HG03095 (cell line): Measurements from ENCODE around the gene LUZP4.
A peak's percentile ranks its signal among the peaks of the same experiment; 100 is the strongest.
"Not testable (repeated sequence)": the region's sequence is repeated elsewhere in the genome, so short reads cannot be mapped to it uniquely, and the experiment has no call there.

Source experiments
- ATAC-seq: cut with Tn5 transposase; IDR thresholded peaks from one replicate; pipeline ENCODE4 v1.9.1; 2021; ENCODE audit warnings: moderate library complexity; ENCODE audit not compliant: unreplicated experiment

The LUZP4 gene

GRCh38 chrX:115289465-115289864 lies at the start of gene LUZP4:
Gene LUZP4 (plus strand): TSS chrX:115289715. CDS start chrX:115289760, 45 bp downstream.
- no peak for ATAC-seq

GRCh38 chrX:115251458-115252233 lies 37.9 kb upstream of the LUZP4 start:
- ATAC-seq = peak; percentile 54

GRCh38 chrX:115255003-115255402 lies 34.5 kb upstream of the LUZP4 start:
- no peak for ATAC-seq

- ATAC-seq = no peak
These were observed 31.8 kb upstream of the LUZP4 start for GRCh38 chrX:115257711-115258110.

- ATAC-seq = no peak
These were observed 30.2 kb upstream of the LUZP4 start for GRCh38 chrX:115259238-115259875.

- no peak for ATAC-seq
These were observed 29.2 kb upstream of the LUZP4 start for GRCh38 chrX:115260330-115260729.

GRCh38 chrX:115261148-115261547 lies 28.4 kb upstream of the LUZP4 start:
- no peak for ATAC-seq

GRCh38 chrX:115264009-115264408 lies 25.5 kb upstream of the LUZP4 start:
- no peak for ATAC-seq

- no peak for ATAC-seq
These were observed 23.2 kb upstream of the LUZP4 start for GRCh38 chrX:115266300-115266699.

GRCh38 chrX:115268421-115268820 lies 21.1 kb upstream of the LUZP4 start:
- ATAC-seq = no peak

- no peak for ATAC-seq
These were observed 20.3 kb upstream of the LUZP4 start for GRCh38 chrX:115269051-115269683.

GRCh38 chrX:115284877-115285276 lies 4.6 kb upstream of the LUZP4 start:
- ATAC-seq = no peak

- no peak for ATAC-seq
These were observed 7.7 kb downstream of the LUZP4 start for GRCh38 chrX:115297189-115297588.

- no peak for ATAC-seq
These were observed 21.6 kb downstream of the LUZP4 start for GRCh38 chrX:115311139-115311538.

- ATAC-seq = no peak
These were observed 22.1 kb downstream of the LUZP4 start for GRCh38 chrX:115311601-115312001.

GRCh38 chrX:115318139-115318538 lies 28.6 kb downstream of the LUZP4 start:
- no peak for ATAC-seq

GRCh38 chrX:115322375-115322774 lies 32.9 kb downstream of the LUZP4 start:
- no peak for ATAC-seq

GRCh38 chrX:115324194-115324593 lies 34.7 kb downstream of the LUZP4 start:
- no peak for ATAC-seq

GRCh38 chrX:115329282-115329681 lies 39.8 kb downstream of the LUZP4 start:
- not testable (repeated sequence) for ATAC-seq

GRCh38 chrX:115330498-115331168 lies 41.1 kb downstream of the LUZP4 start:
- ATAC-seq = no peak

- ATAC-seq = no peak
These were observed 43.3 kb downstream of the LUZP4 start for GRCh38 chrX:115332832-115333231.
